ENCODE data around the gene BACH2.
A peak's percentile ranks its signal among the peaks of the same experiment; 100 is the strongest.
"Not testable (repeated sequence)": the region's sequence is repeated elsewhere in the genome, so short reads cannot be mapped to it uniquely, and the experiment has no call there.

Gene BACH2

GRCh38 chr6:90136837-90137568 lies 159.6 kb downstream of the BACH2 start:
- H3K4me3 Mint-ChIP-seq: peak overlapping the region in 1 of 2 donors; percentile 18
- H3K27ac Mint-ChIP-seq: peak overlapping the region; percentile 90
- peak; percentile 32 to 40 for ATAC-seq (replicated peaks)
- peaks cover 58 to 77% of the 10 kb centered on the region in 2 donors for H3K4me1 Mint-ChIP-seq
- H3K27me3 Mint-ChIP-seq: no peaks in the 10 kb centered on the region
- peaks cover 2 to 5% of the 10 kb centered on the region in 2 donors for H3K9me3 Mint-ChIP-seq
- DNase-seq: no peak
- peaks cover 11 to 40% of the 10 kb centered on the region in 2 donors for H3K36me3 Mint-ChIP-seq

DNA sequence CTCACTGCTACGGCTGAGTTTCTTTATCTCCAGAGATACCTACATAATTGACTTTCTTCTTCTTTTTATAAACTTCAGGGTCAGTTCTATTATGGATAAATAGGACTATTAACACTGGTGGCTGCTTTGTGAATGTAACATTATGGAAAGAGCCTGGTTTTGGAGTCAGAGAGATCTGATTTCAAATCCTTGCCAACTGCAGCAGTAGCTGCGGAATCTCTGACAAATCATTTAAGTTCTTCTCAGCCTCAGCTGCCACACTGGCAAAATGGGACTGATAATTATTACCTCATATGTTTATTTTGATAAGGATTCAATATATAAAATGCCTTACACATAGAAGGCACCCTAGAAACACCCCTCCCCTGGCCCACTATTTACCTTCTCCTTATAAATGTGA lies 160.5 kb downstream of the BACH2 start:
- Mint-ChIP-seq H3K27me3 (no peaks in the 10 kb centered on the region), H3K4me1 (peaks cover 66 to 84% of the 10 kb centered on the region in 2 donors), H3K4me3 (peak overlapping the region in 1 of 2 donors; percentile 43), H3K27ac (peak overlapping the region; percentile 91), H3K9me3 (peaks cover 2 to 5% of the 10 kb centered on the region in 2 donors), H3K36me3 (peaks cover 11 to 42% of the 10 kb centered on the region in 2 donors)
- no peak for ATAC-seq (replicated peaks)
- no peak for DNase-seq

DNA sequence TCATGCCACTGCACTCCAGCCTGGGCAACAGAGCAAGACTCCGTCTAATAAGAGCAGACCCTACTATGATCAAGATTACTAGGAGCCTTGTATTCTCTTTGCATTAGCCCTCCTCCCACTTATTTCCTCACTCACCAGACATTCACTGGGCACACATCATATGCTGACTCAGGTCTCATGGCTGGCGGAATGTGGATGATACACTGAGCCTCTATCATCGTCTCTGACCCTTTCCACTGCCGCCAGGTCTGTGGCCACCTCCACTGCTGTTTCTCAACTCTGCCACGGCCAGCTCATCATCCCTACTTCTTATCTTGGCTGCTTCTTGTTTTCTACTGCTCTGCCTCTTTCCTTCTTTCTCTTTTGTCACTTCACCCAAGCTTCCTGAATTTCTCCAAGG lies 161.0 kb downstream of the BACH2 start:
- Mint-ChIP-seq H3K36me3 (peaks cover 11 to 42% of the 10 kb centered on the region in 2 donors), H3K4me1 (peaks cover 69 to 89% of the 10 kb centered on the region in 2 donors), H3K27ac (peak overlapping the region; percentile 91), H3K9me3 (peaks cover 2 to 5% of the 10 kb centered on the region in 2 donors), H3K27me3 (no peaks in the 10 kb centered on the region), H3K4me3 (peak overlapping the region in 1 of 2 donors; percentile 43)
- ATAC-seq (replicated peaks) (peak in 1 of 2 donors; percentile 18), DNase-seq (no peak)

DNA sequence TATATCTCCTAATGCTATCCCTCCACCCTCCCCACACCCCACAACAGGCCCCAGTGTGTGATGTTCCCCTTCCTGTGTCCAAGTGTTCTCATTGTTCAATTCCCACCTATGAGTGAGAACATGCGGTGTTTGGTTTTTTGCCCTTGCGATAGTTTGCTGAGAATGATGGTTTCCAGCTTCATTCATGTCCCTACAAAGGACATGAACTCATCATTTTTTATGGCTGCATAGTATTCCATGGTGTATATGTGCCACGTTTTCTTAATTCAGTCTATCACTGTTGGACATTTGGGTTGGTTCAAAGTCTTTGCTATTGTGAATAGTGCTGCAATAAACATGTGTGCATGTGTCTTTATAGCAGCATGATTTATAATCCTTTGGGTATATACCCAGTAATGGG lies 163.0 kb downstream of the BACH2 start:
- not testable (repeated sequence) for H3K9me3 Mint-ChIP-seq; ATAC-seq (replicated peaks); H3K27me3 Mint-ChIP-seq; DNase-seq; H3K4me3 Mint-ChIP-seq; H3K27ac Mint-ChIP-seq
- peaks cover 6 to 29% of the 10 kb centered on the region in 2 donors for H3K36me3 Mint-ChIP-seq
- peaks cover 62 to 82% of the 10 kb centered on the region in 2 donors for H3K4me1 Mint-ChIP-seq

- H3K36me3 Mint-ChIP-seq: peaks cover 10 to 19% of the 10 kb centered on the region in 2 donors
- H3K4me1 Mint-ChIP-seq: peaks cover 58 to 78% of the 10 kb centered on the region in 2 donors
- DNase-seq (no peak), ATAC-seq (replicated peaks) (peak; percentile 43 to 62)
- peaks cover 2 to 5% of the 10 kb centered on the region in 2 donors for H3K9me3 Mint-ChIP-seq
- no peaks in the 10 kb centered on the region for H3K27me3 Mint-ChIP-seq
- no peak overlapping the region for H3K4me3 Mint-ChIP-seq
- H3K27ac Mint-ChIP-seq: peak overlapping the region; percentile 93
Measured at GRCh38 chr6:90131614-90132423, 164.8 kb downstream of the BACH2 start.

GRCh38 chr6:90131125-90131524 lies 165.5 kb downstream of the BACH2 start:
- peak overlapping the region; percentile 71 for H3K27ac Mint-ChIP-seq
- H3K36me3 Mint-ChIP-seq: peaks cover 12 to 21% of the 10 kb centered on the region in 2 donors
- no peaks in the 10 kb centered on the region for H3K27me3 Mint-ChIP-seq
- H3K4me1 Mint-ChIP-seq: peaks cover 61 to 78% of the 10 kb centered on the region in 2 donors
- H3K9me3 Mint-ChIP-seq: peaks cover 2 to 5% of the 10 kb centered on the region in 2 donors
- ATAC-seq (replicated peaks) (no peak), DNase-seq (no peak)
- H3K4me3 Mint-ChIP-seq: no peak overlapping the region

GRCh38 chr6:90128687-90129086 lies 168.0 kb downstream of the BACH2 start:
- H3K36me3 Mint-ChIP-seq: peaks cover 10 to 19% of the 10 kb centered on the region in 2 donors
- not testable (repeated sequence) for H3K9me3 Mint-ChIP-seq; DNase-seq; H3K27me3 Mint-ChIP-seq; ATAC-seq (replicated peaks); H3K27ac Mint-ChIP-seq; H3K4me3 Mint-ChIP-seq
- peaks cover 58 to 83% of the 10 kb centered on the region in 2 donors for H3K4me1 Mint-ChIP-seq

DNA sequence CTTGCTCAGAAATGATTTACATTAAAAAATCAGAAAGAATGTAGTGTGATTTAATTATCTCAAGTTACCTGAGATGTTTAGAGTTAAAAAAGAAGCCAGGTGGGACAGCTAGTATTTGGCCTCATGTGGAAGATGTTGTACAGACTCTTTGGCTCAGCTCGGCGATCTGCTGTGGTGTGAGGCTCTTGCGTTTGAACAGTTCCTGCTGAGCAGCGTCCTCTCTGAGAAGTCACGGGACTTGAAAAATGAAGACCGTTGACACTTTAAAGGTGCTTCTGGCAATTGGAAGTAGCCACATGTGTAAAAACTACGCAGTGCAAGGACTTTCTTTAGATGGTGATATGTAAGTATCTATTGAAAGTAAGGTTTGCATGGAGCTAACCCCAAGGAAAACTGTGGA lies 169.0 kb downstream of the BACH2 start:
- Mint-ChIP-seq H3K27me3 (no peaks in the 10 kb centered on the region), H3K27ac (peak overlapping the region; percentile 90), H3K4me1 (peaks cover 61 to 88% of the 10 kb centered on the region in 2 donors), H3K36me3 (peaks cover 15 to 24% of the 10 kb centered on the region in 2 donors), H3K9me3 (peaks cover 0 to 6% of the 10 kb centered on the region in 2 donors), H3K4me3 (peak overlapping the region; percentile 38 to 44)
- ATAC-seq (replicated peaks) (peak in 1 of 2 donors; percentile 31), DNase-seq (no peak)

- Mint-ChIP-seq H3K9me3 (peaks cover 0 to 4% of the 10 kb centered on the region in 2 donors), H3K36me3 (peaks cover 18 to 22% of the 10 kb centered on the region in 2 donors), H3K4me3 (peak overlapping the region; percentile 8 to 38), H3K27ac (peak overlapping the region; percentile 90), H3K4me1 (peaks cover 59 to 88% of the 10 kb centered on the region in 2 donors), H3K27me3 (no peaks in the 10 kb centered on the region)
- ATAC-seq (replicated peaks): no peak
- no peak for DNase-seq
Measured at GRCh38 chr6:90126839-90127238, 169.8 kb downstream of the BACH2 start.

DNA sequence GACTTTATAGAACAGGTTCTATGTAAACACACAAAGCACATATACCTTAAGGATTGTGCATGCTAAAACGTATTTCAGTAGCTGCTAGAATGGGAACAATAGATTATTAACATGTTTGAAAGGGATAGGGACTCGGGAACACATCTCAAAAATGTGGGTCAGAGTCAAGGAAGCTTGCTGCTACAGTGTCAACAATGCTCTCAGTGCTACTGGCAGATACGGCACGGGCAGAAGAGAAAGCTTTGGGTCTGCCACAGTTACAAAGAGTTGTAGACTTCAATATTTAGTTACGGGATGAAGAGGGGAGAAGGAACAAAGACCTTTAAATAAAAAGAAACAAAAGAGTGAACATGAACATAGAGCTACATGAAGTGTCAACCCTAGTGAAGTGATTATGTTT lies 170.5 kb downstream of the BACH2 start:
- DNase-seq: no peak
- Mint-ChIP-seq H3K27me3 (no peaks in the 10 kb centered on the region), H3K9me3 (peaks cover 0 to 4% of the 10 kb centered on the region in 2 donors), H3K4me3 (no peak overlapping the region), H3K4me1 (peaks cover 54 to 86% of the 10 kb centered on the region in 2 donors), H3K36me3 (peaks cover 19 to 23% of the 10 kb centered on the region in 2 donors), H3K27ac (peak overlapping the region; percentile 90)
- no peak for ATAC-seq (replicated peaks)

DNA sequence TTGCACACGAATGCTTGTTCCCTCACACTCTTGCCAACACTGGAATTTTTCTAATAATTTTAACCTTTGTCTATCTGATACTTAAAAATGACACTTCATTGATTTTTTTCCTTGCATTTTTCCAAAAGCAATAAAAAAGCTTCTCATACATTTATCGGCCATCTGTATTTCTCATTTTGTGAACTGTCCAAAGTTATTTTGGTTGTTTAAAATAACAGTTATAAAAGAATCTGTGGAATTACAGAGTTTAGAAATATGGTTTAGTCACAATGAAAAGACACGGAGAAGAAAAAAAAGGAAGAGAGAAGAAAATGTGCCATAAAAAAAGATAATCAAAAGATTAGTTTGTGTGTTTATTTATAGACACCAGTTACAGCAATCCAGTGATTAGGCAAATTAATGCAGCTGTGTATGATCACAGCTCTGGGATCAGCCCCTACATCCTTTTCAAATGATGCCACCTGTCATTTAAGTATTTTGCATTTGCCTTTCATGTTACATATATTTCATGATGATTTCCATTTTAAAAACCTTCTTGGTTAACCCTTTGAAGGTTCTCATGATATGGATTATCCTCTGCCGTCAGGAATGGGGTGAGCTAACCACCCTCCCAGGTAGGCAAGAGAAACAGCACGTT lies 171.7 kb downstream of the BACH2 start:
- ATAC-seq (replicated peaks) (no peak), DNase-seq (no peak)
- Mint-ChIP-seq H3K36me3 (peaks cover 19 to 24% of the 10 kb centered on the region in 2 donors), H3K4me3 (no peak overlapping the region), H3K9me3 (peaks cover 0 to 4% of the 10 kb centered on the region in 2 donors), H3K27me3 (no peaks in the 10 kb centered on the region), H3K4me1 (peaks cover 46 to 82% of the 10 kb centered on the region in 2 donors), H3K27ac (peak overlapping the region; percentile 90)

- no peak overlapping the region for H3K4me3 Mint-ChIP-seq
- H3K27ac Mint-ChIP-seq: peak overlapping the region; percentile 59
- peaks cover 0 to 4% of the 10 kb centered on the region in 2 donors for H3K9me3 Mint-ChIP-seq
- H3K36me3 Mint-ChIP-seq: peaks cover 19 to 28% of the 10 kb centered on the region in 2 donors
- H3K4me1 Mint-ChIP-seq: peaks cover 51 to 79% of the 10 kb centered on the region in 2 donors
- DNase-seq (no peak), ATAC-seq (replicated peaks) (no peak)
- no peaks in the 10 kb centered on the region for H3K27me3 Mint-ChIP-seq
Measured at GRCh38 chr6:90123831-90124230, 172.8 kb downstream of the BACH2 start.

GRCh38 chr6:90121982-90122381 lies 174.7 kb downstream of the BACH2 start:
- ATAC-seq (replicated peaks) (peak; percentile 98 to 99), DNase-seq (peak; percentile 88)
- Mint-ChIP-seq H3K36me3 (peaks cover 20 to 36% of the 10 kb centered on the region in 2 donors), H3K27ac (peak overlapping the region; percentile 90), H3K4me3 (peak overlapping the region; percentile 48 to 50), H3K9me3 (peaks cover 3 to 12% of the 10 kb centered on the region in 2 donors), H3K27me3 (no peaks in the 10 kb centered on the region), H3K4me1 (peaks cover 50 to 77% of the 10 kb centered on the region in 2 donors)

- peak overlapping the region; percentile 83 for H3K27ac Mint-ChIP-seq
- no peak for ATAC-seq (replicated peaks)
- H3K36me3 Mint-ChIP-seq: peaks cover 26 to 45% of the 10 kb centered on the region in 2 donors
- no peak for DNase-seq
- H3K4me1 Mint-ChIP-seq: peaks cover 44 to 73% of the 10 kb centered on the region in 2 donors
- no peaks in the 10 kb centered on the region for H3K27me3 Mint-ChIP-seq
- H3K4me3 Mint-ChIP-seq: no peak overlapping the region
- peaks cover 11 to 18% of the 10 kb centered on the region in 2 donors for H3K9me3 Mint-ChIP-seq
Measured at GRCh38 chr6:90120327-90120726, 176.3 kb downstream of the BACH2 start.

Data from stimulated activated naive B cell treated with anti-CD40 and anti-IgM and Interleukin-4, amounts not matched to agents 10 μg/mL and 1 μg/mL and 100 μg/mL, for 72 hours (primary cell).